Muscle layer of duodenum (tissue), 2 donors: ENCODE results near the gene SHROOM4.

ENCODE experiments used
- H3K27ac ChIP-seq: one replicate; pipeline ENCODE4 v1.7.0; 2013; ENCODE audit warnings: mild to moderate bottlenecking, low read length
- H3K27me3 ChIP-seq: one replicate; pipeline ENCODE4 v1.7.0; 2013; ENCODE audit warnings: low read depth, mild to moderate bottlenecking, control low read depth, low read length
- H3K36me3 ChIP-seq, 2 donors: one replicate each; pipeline ENCODE4 v1.7.0; 2013; ENCODE audit warnings: low read length in 2 of 2, control low read depth in 1 of 2, mild to moderate bottlenecking in 1 of 2; ENCODE audit not compliant: insufficient read depth in 2 of 2, control insufficient read depth in 1 of 2
- H3K4me1 ChIP-seq, 2 donors: one replicate each; pipeline ENCODE4 v1.7.0; 2013; ENCODE audit warnings: low read length in 2 of 2, mild to moderate bottlenecking in 2 of 2, control low read depth in 1 of 2, moderate library complexity in 1 of 2; ENCODE audit not compliant: insufficient read depth in 2 of 2, control insufficient read depth in 1 of 2
- H3K4me3 ChIP-seq, 2 donors: one replicate each; pipeline ENCODE4 v1.7.0; 2013; ENCODE audit warnings: low read length in 2 of 2, low read depth in 1 of 2, mild to moderate bottlenecking in 1 of 2
- H3K9me3 ChIP-seq, 2 donors: one replicate each; pipeline ENCODE4 v1.7.0; 2013; ENCODE audit warnings: low read length in 2 of 2, control low read depth in 1 of 2, mild to moderate bottlenecking in 1 of 2; ENCODE audit not compliant: control insufficient read depth in 1 of 2
- donor health status: healthy.

Gene SHROOM4

DNA sequence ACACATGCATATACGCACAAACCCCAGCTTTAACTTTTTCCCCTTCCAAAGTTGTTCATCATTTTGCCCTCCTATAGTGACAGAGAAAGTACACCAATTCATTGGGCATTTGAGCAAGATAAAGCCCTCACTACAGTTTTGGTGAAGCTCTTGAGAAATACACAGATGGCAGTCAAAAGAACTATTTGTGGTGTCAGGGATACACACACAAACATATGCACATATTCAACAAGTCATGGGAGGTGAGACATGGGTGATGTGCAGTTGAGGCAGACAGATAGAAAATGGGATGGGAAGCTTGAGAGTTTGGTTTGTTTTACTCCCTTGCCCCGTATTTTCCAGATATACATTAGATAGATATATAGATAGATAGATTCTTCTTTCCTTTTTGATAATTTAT lies 11.8 kb upstream of the SHROOM4 start:
- no peaks in the 10 kb centered on the region for H3K36me3 ChIP-seq
- no peaks in the 10 kb centered on the region for H3K9me3 ChIP-seq
- H3K4me1 ChIP-seq, result no peaks in the 10 kb centered on the region
- H3K27ac ChIP-seq, result no peak overlapping the region
- no peak overlapping the region for H3K4me3 ChIP-seq
- H3K27me3 ChIP-seq, result no peaks in the 10 kb centered on the region

GRCh38 chrX:50818986-50819385 lies 5.0 kb upstream of the SHROOM4 start:
- Histone ChIP-seq H3K27me3 (no peaks in the 10 kb centered on the region), H3K27ac (no peak overlapping the region), H3K4me1 (no peaks in the 10 kb centered on the region), H3K9me3 (no peaks in the 10 kb centered on the region), H3K36me3 (no peaks in the 10 kb centered on the region), H3K4me3 (no peak overlapping the region)

GRCh38 chrX:50815120-50815519 lies 1.1 kb upstream of the SHROOM4 start:
- Histone ChIP-seq H3K36me3 (no peaks in the 10 kb centered on the region), H3K27ac (no peak overlapping the region), H3K27me3 (no peaks in the 10 kb centered on the region), H3K9me3 (no peaks in the 10 kb centered on the region), H3K4me1 (no peaks in the 10 kb centered on the region), H3K4me3 (no peak overlapping the region)

- no peaks in the 10 kb centered on the region for H3K27me3 ChIP-seq
- peak overlapping the region; percentile 74 for H3K4me3 ChIP-seq
- no peaks in the 10 kb centered on the region for H3K9me3 ChIP-seq
- H3K36me3 ChIP-seq, result no peaks in the 10 kb centered on the region
- peak overlapping the region; percentile 51 for H3K27ac ChIP-seq
- no peaks in the 10 kb centered on the region for H3K4me1 ChIP-seq
These were observed 707 bp upstream of the SHROOM4 start for GRCh38 chrX:50814701-50815100.

GRCh38 chrX:50812995-50813842 lies 775 bp downstream of the SHROOM4 start:
- H3K4me1 ChIP-seq, result no peaks in the 10 kb centered on the region
- no peaks in the 10 kb centered on the region for H3K9me3 ChIP-seq
- H3K27me3 ChIP-seq, result no peaks in the 10 kb centered on the region
- no peaks in the 10 kb centered on the region for H3K36me3 ChIP-seq
- H3K27ac ChIP-seq, result peak overlapping the region; percentile 51
- peak overlapping the region; percentile 74 for H3K4me3 ChIP-seq

DNA sequence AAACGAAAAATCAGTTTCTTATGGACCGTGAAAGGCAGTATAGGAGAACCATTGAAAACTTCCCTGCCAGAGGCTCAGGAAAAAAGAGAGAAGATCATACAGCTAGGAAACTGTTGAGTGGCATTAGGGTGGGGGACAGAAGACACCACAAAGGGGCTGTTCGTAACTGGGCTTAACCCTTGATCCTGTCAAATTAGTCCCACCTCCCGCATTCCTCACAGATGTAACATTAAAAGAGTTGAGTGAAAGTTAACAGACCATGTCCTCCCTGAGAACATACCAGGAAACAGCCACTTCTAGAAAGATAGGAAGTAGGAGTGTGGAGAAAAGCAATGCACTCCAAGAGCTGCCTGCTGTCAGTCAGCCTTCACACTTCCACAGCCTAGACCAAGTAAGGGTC lies 8.7 kb downstream of the SHROOM4 start:
- Histone ChIP-seq H3K36me3 (no peaks in the 10 kb centered on the region), H3K4me1 (peaks cover 0 to 5% of the 10 kb centered on the region in 2 donors), H3K9me3 (no peaks in the 10 kb centered on the region), H3K4me3 (no peak overlapping the region), H3K27ac (no peak overlapping the region), H3K27me3 (no peaks in the 10 kb centered on the region)

DNA sequence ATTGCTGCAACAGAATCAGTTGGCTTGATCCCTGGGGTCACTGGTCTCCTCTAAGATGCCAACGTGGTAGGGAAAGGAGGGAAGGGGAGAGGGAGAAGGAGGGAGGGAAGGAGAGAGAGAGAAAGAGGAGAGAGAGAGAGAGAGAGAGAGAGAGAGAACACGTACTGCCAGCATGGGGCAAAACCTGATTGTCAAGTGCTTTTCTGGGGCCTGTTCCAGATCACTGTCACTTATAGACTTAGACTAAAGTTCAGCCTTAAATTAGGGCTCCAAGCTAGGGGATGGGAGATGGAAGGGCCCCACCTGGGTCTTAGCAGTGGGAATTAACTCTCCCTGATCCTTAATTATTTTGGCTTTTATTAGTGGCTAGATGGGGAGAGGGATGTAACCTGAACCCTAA lies 12.9 kb downstream of the SHROOM4 start:
- Histone ChIP-seq H3K9me3 (no peaks in the 10 kb centered on the region), H3K27ac (no peak overlapping the region), H3K4me1 (peaks cover 0 to 5% of the 10 kb centered on the region in 2 donors), H3K27me3 (no peaks in the 10 kb centered on the region), H3K4me3 (no peak overlapping the region), H3K36me3 (no peaks in the 10 kb centered on the region)

GRCh38 chrX:50799531-50799961 lies 14.4 kb downstream of the SHROOM4 start:
- no peak overlapping the region for H3K27ac ChIP-seq
- H3K4me3 ChIP-seq, result no peak overlapping the region
- peaks cover 0 to 5% of the 10 kb centered on the region in 2 donors for H3K4me1 ChIP-seq
- H3K9me3 ChIP-seq, result no peaks in the 10 kb centered on the region
- no peaks in the 10 kb centered on the region for H3K36me3 ChIP-seq
- H3K27me3 ChIP-seq, result no peaks in the 10 kb centered on the region

DNA sequence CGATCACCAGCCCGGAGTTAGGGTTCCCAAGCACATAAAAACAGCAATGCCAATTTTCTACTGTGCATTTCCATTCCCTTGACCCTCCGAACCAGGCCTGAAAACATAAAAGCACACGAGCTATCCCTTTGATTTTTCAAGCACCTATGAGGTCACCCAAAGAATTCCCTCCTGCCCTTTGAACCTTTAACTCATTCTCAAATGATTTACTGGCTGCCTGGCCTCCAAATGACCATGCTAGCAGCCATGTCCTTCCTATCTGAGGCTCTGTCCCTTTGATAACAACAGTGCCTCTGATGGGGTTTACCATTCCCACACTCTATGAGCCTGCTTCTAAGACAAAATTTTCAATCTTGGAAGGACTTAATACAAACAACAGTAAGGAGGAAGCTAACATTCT lies 15.2 kb downstream of the SHROOM4 start:
- H3K27me3 ChIP-seq, result no peaks in the 10 kb centered on the region
- no peak overlapping the region for H3K27ac ChIP-seq
- H3K9me3 ChIP-seq, result no peaks in the 10 kb centered on the region
- H3K4me3 ChIP-seq, result no peak overlapping the region
- H3K4me1 ChIP-seq, result peaks cover 0 to 5% of the 10 kb centered on the region in 2 donors
- H3K36me3 ChIP-seq, result no peaks in the 10 kb centered on the region

DNA sequence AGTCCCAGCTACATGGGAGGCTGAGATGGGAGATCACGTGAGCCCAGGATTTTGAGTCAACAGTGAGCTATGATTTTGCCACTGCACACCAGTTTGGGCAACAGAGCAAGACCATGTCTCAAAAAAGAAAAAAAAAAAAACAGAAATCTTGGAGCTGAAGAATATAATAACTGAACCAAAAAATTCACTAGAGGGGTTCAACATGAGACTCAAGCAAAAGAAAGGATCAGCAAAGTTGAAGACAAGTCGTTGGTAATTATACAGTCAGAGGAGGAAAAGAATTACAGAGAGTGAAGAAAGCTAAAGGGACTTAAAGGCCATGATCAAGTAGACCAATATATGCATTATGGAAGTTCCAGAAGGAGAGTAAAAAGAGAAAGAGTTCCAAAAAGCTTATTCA lies 26.9 kb downstream of the SHROOM4 start:
- no peaks in the 10 kb centered on the region for H3K36me3 ChIP-seq
- H3K27me3 ChIP-seq, result no peaks in the 10 kb centered on the region
- no peak overlapping the region for H3K27ac ChIP-seq
- H3K4me1 ChIP-seq, result no peaks in the 10 kb centered on the region
- H3K9me3 ChIP-seq, result no peaks in the 10 kb centered on the region
- H3K4me3 ChIP-seq, result no peak overlapping the region

DNA sequence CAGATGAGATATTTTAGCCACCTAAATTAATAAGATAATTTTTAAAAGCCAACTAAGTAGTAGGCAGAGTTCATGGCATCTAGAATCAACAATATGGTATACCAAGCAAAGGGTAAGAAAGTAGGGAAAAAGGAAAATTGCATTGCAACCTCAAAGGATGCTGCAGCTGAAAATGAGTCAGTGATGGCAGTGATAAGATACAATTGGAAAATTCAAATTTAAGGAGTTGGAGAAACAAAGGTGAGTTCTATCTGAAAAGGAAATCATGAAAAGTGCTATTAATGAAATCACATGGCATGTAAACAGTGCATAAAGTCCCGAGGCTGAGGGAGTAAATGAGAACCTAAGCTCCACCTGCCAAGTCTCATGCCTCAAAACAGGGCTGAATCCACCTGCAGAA lies 33.9 kb downstream of the SHROOM4 start:
- Histone ChIP-seq H3K9me3 (no peaks in the 10 kb centered on the region), H3K4me3 (no peak overlapping the region), H3K27me3 (no peaks in the 10 kb centered on the region), H3K36me3 (no peaks in the 10 kb centered on the region), H3K27ac (no peak overlapping the region), H3K4me1 (no peaks in the 10 kb centered on the region)

DNA sequence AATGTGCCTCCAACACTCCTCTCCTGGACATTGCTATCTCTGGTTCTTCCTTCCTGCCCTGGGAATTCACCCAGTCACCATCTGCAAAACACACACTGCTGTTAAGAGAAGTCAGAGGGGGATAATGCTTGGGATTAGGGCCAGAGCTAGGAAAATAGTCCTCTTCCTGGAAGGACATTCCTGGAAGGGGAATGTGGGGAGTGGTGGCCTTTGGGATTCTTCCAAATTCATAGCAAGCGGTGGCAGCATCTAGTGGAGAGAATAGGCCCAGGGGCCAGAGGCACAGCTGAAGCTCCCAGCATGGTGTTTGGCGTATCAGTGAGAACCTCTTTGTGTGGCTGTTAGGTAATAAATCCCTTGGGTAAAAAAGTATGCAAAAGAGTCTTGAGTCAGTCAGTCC lies 34.3 kb downstream of the SHROOM4 start:
- no peak overlapping the region for H3K27ac ChIP-seq
- no peaks in the 10 kb centered on the region for H3K36me3 ChIP-seq
- H3K27me3 ChIP-seq, result no peaks in the 10 kb centered on the region

More for the DNA sequence above, 34.3 kb downstream of the SHROOM4 start:
- Histone ChIP-seq H3K4me3 (no peak overlapping the region), H3K4me1 (no peaks in the 10 kb centered on the region), H3K9me3 (no peaks in the 10 kb centered on the region)
